AG10803 (cell line): ENCODE measurements around the gene TMEM207.

Source experiments
- DNase-seq: peaks from one replicate; pipeline ENCODE4 v3.0.0; 2010; ENCODE audit warnings: low read depth
- H3K4me3 ChIP-seq: 2 replicates; pipeline ENCODE4 v1.5.1; 2011; ENCODE audit warnings: mild to moderate bottlenecking, low read length, control low read depth
- TF ChIP-seq, protein P1 (sequence below): conservative IDR thresholded peaks from 2 replicates; pipeline ENCODE4 v1.5.1; 2011; ENCODE audit warnings: mild to moderate bottlenecking, low read length, control low read depth, inconsistent platforms

The TMEM207 gene

DNA sequence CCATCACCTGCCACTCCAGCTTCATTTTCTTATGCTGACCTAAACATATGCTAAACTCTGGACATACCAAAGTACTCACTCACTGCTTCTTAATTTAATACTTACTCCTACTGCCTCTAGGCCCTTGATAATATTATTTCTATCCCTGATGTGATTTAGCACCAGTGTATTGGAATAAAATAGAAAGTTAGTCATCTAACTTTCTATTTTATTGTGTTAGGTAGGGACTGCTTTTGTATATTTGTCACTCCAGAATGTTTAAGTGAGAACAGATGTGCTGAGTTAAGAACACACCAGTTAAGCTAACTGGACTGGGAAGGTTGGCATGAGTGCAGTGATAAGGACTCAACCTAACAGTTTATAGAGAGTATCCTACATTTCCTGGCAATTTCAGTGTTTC is 68.3 kb downstream of the TMEM207 start:
- TF ChIP-seq, protein P1, sequence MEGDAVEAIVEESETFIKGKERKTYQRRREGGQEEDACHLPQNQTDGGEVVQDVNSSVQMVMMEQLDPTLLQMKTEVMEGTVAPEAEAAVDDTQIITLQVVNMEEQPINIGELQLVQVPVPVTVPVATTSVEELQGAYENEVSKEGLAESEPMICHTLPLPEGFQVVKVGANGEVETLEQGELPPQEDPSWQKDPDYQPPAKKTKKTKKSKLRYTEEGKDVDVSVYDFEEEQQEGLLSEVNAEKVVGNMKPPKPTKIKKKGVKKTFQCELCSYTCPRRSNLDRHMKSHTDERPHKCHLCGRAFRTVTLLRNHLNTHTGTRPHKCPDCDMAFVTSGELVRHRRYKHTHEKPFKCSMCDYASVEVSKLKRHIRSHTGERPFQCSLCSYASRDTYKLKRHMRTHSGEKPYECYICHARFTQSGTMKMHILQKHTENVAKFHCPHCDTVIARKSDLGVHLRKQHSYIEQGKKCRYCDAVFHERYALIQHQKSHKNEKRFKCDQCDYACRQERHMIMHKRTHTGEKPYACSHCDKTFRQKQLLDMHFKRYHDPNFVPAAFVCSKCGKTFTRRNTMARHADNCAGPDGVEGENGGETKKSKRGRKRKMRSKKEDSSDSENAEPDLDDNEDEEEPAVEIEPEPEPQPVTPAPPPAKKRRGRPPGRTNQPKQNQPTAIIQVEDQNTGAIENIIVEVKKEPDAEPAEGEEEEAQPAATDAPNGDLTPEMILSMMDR: no peak
- H3K4me3 ChIP-seq: no peak overlapping the region
- DNase-seq: peak; percentile 23

DNA sequence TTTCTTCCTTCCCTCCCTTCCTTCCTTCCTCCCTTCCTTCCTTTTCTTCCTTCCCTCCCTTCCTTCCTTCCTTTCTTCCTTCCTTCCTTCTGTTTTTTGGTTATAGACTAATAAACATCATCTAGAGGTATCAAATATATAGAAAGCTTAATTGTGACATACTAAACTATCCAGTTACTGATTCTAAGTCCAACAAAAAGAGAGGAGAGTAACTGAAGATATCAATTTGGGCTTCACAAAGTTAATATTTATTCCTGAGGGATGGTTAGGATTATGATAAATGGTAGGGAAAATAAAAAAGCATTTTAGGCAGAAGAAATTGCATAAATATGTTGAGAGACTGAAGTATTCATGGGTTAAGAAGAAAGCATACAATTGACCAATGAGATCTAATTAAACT is 69.5 kb downstream of the TMEM207 start:
- H3K4me3 ChIP-seq: no peak overlapping the region
- TF ChIP-seq, protein P1: no peak
- no peak for DNase-seq
